DND-41 (cell line): ENCODE results near the gene SRC.

Experiments used
- CTCF ChIP-seq: IDR thresholded peaks from 2 replicates; pipeline ENCODE4 v1.5.1; 2012; ENCODE audit warnings: borderline replicate concordance, low read length, moderate library complexity, mild to moderate bottlenecking; ENCODE audit not compliant: poor library complexity, severe bottlenecking; ENCODE audit errors: extremely low read depth
- EZH2 ChIP-seq: IDR thresholded peaks from 3 replicates; pipeline ENCODE4 v1.6.1; 2012; ENCODE audit warnings: borderline replicate concordance, low read depth, mild to moderate bottlenecking, moderate library complexity, low read length, inconsistent platforms; ENCODE audit not compliant: severe bottlenecking

- TF ChIP-seq CTCF, result no peak
- no peak for TF ChIP-seq EZH2
Measured at GRCh38 chr20:37334450-37334849, 11.5 kb upstream of the SRC start.
